GM08714 (cell line): Measurements from ENCODE around the gene L3MBTL4.
"Not testable (repeated sequence)": the region's sequence is repeated elsewhere in the genome, so short reads cannot be mapped to it uniquely, and the experiment has no call there.

Experiments used
- H3K4me3 ChIP-seq: fragments of 200-500 bp; sonication (Bioruptor generic); 2 replicates; pipeline ENCODE4 v1.5.1; 2014; ENCODE audit warnings: mild to moderate bottlenecking, low read length, inconsistent platforms
- ZNF274 ChIP-seq: IDR thresholded peaks from 2 replicates; pipeline ENCODE4 v1.6.1; 2012; ENCODE audit warnings: mild to moderate bottlenecking, low read depth, low read length

Gene L3MBTL4

DNA sequence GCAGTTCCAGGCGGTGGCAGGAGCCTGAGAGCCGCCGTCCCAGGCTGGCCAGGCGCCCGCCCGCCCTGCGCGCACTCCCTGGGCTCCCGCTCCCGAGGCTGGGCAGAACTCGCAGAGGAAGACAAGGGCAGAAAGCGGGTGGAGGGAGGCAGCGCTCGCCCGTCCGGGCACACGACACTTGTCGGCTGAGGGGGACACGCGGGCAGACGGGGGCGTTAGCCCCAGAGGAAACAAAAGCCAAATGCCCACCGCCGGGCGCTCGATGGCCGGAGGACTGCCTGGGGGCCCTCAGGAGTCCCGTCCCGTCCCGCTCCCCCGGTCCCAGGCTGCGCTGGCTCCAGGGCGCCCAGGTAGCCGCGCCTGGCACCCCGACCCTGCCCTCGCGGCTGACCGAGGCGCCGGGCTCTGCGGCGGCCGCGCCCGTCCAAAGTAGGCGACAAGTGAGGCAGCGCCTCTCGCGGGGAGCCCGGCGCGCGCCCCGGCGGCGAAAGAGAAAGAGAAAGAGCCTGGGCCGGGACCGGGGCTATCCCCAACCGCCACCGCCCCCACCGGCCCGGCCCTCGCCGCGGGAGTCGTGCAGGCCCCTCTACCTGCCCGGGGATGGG is 491 bp downstream of the L3MBTL4 start:
- no peak for TF ChIP-seq ZNF274
- peak overlapping the region; percentile 78 for H3K4me3 ChIP-seq

DNA sequence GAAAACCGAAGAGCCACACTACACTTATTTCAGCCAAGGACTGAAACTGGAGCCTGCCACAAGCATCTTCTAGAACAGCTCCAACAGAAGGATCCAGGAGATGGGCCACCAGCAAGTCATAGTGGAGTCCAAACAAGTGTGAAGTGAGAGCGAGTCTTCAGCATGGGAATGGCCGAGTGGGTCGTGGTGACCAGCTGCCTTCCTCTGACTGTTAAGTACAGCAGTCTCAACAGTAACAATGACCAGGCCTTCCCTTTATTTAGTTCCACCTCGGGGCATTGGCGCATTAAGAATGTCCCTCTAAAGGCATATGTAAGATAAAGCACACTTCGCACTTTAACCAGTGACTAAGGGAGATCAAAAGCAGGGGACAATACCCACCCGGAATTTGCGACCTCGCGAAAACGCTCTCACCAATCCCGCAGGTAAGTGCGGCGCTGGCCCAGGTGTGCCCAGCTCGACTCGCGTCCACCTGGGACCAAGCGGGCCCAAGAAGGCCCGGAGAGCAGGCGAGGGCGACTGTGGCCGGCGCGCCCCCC is 1.1 kb downstream of the L3MBTL4 start:
- no peak for TF ChIP-seq ZNF274
- H3K4me3 ChIP-seq, result peak overlapping the region; percentile 78; the same call in 1 of the 2 replicates

DNA sequence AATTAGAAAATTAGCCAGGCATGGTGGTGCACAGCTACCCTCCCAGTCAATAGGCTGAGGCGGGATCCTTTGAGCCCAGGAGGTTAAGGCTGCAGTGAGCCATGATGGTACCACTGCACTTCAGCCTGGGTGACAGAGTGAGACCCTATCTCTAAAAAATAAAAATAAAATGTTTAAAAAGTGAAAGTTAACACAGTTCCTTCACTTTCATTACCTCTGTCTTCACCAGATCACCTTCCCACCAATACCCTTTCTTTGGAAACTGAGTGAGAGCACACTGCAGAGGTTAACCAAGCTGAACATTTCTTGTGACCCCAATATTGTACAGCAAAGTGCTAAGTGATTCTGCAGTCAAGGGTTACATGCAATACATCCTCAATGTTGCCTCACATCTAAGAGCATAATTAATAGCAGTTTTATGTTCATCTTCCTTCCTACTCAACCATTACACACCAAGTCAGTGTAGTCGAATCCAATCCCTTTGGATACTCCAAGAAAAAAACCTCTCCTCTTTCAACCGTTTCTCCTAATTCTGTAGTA is 1.7 kb downstream of the L3MBTL4 start:
- no peak for TF ChIP-seq ZNF274
- H3K4me3 ChIP-seq, result peak overlapping the region; percentile 18; the same call in 1 of the 2 replicates

DNA sequence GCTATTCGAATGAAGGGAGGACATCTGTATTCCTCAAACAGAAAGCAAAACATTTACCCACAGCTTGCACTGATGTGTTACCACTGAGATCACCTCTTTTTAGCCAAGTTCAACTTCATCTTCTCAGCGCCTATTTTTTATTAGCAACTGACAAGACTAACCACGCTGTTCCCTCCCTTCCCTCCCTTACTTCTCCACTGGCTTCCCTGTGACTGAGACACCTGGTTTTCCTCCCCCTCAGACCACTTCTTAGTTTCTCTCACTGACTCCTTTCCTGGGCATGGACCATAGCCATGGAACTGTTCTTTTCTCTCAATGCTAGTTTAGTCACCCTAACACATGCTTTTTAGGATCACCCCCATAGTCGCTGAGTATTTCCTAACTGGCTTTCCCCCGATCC is 3.3 kb downstream of the L3MBTL4 start:
- H3K4me3 ChIP-seq, result no peak overlapping the region
- no peak for TF ChIP-seq ZNF274

DNA sequence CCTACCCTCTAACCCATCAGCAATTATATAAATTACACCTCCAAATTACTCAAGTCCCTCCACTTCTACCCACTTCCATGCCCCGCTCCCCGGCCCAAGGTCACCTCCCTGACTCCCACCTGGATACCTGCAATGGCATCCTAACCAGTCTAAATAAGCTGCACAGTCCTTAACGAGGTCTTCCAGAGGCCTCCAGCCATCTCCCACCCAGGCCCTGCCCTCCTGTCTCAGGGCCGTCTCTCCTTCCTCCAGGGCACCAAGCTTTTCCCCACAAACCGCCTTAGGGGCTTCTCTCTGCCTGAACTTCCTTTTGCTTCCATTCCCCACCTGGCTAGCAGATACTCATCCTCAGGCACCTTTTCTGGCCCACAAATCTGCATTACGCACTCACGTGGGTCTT is 4.8 kb downstream of the L3MBTL4 start:
- no peak for TF ChIP-seq ZNF274
- no peak overlapping the region for H3K4me3 ChIP-seq

DNA sequence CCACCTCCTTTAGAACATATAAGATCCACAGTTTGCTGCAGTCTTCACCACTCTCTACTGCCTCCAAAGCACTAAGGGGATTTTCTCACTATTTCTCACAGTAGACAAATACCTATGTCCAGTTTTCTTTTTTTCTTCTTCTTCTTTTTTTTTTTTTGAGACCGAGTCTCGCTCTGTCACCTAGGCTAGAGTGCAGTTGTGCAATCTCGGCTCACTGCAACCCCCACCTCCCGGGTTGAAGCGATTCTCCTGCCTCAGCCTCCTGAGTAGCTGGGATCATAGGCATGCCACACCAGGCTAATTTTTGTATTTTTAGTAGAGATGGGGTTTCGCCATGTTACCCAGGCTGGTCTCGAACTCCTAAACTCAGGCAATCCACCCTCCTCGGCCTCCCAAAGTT is 6.2 kb downstream of the L3MBTL4 start:
- H3K4me3 ChIP-seq, result not testable (repeated sequence)

DNA sequence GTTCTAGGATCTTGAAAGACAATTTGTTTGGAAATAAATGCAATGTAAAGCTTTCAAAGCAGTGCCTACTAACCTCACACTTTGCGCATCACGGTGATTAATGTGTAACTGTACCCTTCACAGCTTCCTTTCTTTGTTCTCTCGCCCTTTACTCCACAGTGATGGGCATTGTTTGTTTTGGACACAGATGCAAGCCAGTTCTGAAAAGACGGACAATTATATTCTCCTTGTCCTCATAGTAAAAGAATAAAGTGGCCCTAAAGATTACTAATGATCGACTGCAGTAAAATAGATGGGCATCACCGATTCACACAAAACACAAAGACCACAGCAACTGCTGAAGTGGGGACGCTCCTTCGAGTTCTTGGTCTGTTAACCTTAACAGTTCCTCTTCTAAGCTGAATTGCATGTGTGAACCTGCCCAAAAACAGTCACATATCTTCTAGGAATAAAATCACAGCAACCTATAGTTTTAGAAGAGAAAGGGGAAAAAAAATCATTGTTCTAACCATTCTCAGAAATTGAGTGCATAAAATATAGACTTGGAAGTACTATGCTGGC is 7.7 kb downstream of the L3MBTL4 start:
- no peak for TF ChIP-seq ZNF274
- no peak overlapping the region for H3K4me3 ChIP-seq

DNA sequence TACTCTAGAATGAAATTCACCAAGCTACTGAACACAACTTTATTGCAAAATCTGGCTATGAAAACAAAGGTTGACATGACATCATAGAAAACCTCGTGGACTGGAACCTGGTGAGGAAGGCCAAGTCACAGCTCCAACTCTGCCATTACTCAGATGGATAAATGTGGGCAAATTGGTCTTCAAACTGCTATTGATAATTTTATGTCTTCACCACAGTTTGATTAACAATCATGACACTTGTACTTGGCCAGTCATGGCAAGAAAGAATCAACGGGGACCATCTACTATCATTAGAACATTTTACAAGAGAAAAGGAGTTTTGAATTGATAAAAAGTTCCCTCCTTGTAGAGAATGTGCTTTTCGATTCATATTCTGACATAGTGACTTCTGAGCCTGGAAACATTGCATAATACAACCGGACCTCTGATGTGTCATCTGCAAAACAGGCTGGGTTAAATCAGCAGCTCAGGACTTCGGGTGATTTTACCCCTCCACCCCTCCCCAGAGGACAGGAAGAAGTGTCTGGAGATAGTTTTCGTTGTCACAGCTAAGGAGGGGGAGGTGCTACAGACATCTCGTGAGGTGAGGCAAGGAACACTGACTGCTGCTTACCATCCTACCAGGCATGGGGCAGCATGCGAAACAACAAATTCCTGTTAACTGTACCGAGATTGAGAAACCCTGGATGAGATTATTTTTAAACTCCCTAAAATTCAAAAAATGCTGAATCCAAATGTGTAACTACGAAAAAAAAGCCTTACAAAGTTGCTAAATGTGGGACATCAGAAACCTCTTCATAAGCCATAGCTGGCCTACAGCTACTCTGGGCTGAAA is 8.4 kb downstream of the L3MBTL4 start:
- H3K4me3 ChIP-seq, result no peak overlapping the region
- TF ChIP-seq ZNF274, result no peak

DNA sequence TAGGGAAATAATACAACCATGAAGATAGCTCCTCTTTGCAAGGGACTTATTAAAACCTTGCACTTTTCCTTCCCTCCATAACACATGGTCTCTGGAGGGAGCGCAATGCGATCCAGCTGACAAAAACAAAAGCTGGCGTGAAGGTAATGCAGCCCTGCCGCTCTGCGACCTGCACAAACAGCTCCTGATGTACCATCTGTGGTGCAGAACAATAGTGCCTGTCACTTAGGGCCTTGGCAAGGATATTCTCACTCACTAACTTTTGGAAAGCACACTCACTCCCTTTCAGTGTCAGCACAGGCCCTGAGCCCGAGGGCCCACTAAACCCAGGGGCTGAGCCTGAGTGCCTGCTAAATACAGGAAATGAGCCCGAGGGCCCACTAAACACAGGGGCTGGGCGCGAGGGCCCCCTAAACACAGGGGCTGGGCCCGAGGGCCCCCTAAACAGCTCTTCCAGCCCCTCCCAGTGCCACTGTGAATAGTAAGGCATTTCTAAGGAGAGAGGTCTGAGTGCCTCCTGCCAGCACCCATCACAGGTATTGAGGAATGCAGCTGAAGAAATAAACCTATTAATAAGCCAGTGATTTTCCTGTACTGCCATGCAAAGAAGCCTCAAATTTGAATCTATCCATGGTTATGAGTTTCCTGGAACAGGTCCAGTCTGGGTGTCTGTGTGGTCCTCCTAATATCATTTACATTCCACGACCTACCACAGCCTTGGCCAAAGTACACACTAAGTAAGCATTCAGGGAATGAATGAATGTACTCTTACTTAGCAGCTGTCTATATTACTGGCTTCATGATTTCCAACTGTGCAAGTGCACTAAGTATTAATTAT is 9.3 kb downstream of the L3MBTL4 start:
- no peak overlapping the region for H3K4me3 ChIP-seq
- no peak for TF ChIP-seq ZNF274

DNA sequence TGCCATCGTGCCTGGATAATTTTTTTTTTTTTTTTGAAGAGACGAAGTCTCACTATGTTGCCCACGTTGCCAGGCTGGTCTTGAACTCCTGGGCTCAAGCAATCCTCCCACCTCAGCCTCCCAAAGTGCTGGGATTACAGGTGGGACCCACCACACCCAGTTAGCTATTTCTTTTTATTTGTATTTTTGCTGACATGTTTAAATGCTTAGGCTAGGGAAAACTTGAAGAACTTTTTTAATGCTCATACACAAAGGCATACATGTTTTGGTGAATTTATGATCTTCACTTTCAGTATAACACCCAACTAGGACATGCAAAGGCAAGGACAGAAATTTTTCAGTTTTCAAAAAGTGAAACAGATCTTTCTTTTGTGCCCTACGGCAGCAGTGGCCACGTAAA is 9.9 kb downstream of the L3MBTL4 start:
- no peak for TF ChIP-seq ZNF274
- H3K4me3 ChIP-seq, result no peak overlapping the region

DNA sequence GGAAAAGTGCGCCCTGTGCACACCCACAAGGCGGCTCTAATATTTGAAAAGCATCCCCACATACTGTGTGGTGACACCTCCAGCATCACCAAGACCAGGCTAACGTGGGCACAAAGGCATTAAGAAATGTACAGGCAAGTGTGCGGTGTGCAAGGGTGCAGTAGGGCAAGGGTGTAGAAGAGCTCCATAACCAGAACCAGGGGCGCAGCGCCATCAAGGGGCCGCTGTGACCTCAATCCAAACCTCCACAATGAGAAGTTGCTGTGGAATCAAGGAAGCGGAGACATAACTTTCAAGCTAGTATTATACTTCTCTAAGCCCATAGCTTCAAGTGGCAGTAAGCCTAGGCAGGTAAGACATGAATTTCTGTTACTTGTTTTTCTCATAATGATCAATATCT is 13.0 kb downstream of the L3MBTL4 start:
- no peak overlapping the region for H3K4me3 ChIP-seq

DNA sequence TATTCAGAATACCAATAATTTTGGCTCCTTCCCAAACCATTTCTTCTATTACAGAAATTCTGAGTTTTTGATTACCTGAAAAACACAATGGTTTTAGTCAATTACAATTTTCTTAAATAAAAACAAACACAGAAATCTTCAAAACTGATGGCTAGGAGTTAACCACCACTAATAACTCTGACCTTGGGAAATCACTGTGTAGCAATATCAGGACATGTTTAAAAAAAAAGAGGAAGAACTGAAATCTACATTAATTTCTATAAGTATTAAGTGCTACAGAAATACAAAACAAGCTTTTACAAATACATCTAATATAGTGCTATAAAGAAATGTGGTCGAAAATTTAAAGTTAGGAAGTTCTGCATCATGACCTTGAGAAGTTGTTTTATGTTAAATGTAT is 14.9 kb downstream of the L3MBTL4 start:
- TF ChIP-seq ZNF274, result no peak
- H3K4me3 ChIP-seq, result no peak overlapping the region

More for the DNA sequence above, 13.0 kb downstream of the L3MBTL4 start:
- no peak for TF ChIP-seq ZNF274

DNA sequence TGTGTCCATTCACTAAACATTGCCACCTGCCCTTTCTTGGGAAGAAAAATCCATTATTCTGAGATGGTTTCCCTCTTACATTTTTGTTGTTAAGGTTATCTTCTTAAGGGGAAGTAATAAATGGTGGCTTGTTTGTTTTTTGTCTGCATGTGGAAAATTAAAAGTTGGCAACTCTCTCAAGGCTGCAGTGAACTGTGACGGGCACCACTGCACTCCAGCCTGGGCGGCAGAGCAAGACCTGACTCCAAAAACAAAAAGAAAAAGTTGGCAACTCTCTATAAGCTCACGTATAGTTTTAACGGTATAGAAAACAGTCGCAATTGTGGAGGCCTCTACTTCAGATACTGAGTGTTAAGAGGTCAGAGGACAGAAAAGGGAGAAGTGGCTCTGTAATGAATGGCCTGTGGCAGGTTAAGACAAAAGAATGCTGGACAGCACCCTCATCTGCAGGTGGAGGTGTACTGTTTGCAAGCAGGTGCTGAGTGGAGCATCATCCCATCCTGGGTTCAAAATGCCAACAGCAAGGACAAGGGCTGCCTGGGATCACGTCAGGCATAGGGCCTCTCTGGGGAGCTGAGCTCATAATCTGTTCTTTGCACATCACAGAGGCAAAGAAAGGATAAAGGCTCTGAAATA is 16.7 kb downstream of the L3MBTL4 start:
- TF ChIP-seq ZNF274, result no peak
- no peak overlapping the region for H3K4me3 ChIP-seq
